GM12878 (cell line): ENCODE measurements around the gene PPFIA4.

Experiments used
- CTCF ChIP-seq, 3 experiments: IDR thresholded peaks in 2 of 3; conservative IDR thresholded peaks in 1 of 3; 2 replicates each; pipeline ENCODE4 v1.5.1; 2011; ENCODE audit warnings: low read depth in 3 of 3, low read length in 3 of 3, mild to moderate bottlenecking in 3 of 3, control low read depth in 2 of 3, moderate library complexity in 2 of 3, inconsistent platforms in 1 of 3, mixed read lengths in 1 of 3; ENCODE audit not compliant: control insufficient read depth in 2 of 3, insufficient read depth in 1 of 3; ENCODE audit errors: extremely low read depth in 1 of 3
- MYC ChIP-seq: IDR thresholded peaks from 2 replicates; pipeline ENCODE4 v1.6.1; 2011; ENCODE audit warnings: mild to moderate bottlenecking, low read length, moderate library complexity, inconsistent platforms; ENCODE audit not compliant: insufficient read depth, insufficient replicate concordance, insufficient read length, severe bottlenecking
- NFYA ChIP-seq: IDR thresholded peaks from 2 replicates; pipeline ENCODE4 v1.6.1; 2011; ENCODE audit warnings: low read depth, mild to moderate bottlenecking, low read length, improper control_type of control experiment, borderline replicate concordance
- NR2C2 ChIP-seq: IDR thresholded peaks from 2 replicates; pipeline ENCODE4 v1.6.1; 2011; ENCODE audit warnings: borderline replicate concordance, low read depth; ENCODE audit not compliant: control insufficient read depth, insufficient read length
- SUZ12 ChIP-seq: fragments of 200-600 bp; sonication (generic); IDR thresholded peaks from one replicate; pipeline ENCODE4 v1.6.1; 2018; ENCODE audit warnings: antibody characterized with exemption, mild to moderate bottlenecking; ENCODE audit not compliant: unreplicated experiment
- TCF7 ChIP-seq: IDR thresholded peaks from 2 replicates; pipeline ENCODE4 v1.6.1; 2014; ENCODE audit warnings: antibody characterized with exemption, borderline replicate concordance

- TF ChIP-seq CTCF (IDR thresholded peaks at IDR 0.05 in 2 of 3, conservative IDR thresholded peaks at IDR 0.05 in 1 of 3; ENCODE audit: control insufficient read depth in 2 of 3, extremely low read depth in 1 of 3, insufficient read depth in 1 of 3, low read depth in 3 of 3, low read length in 3 of 3): no peak
- TF ChIP-seq NFYA: no peak
- no peak for TF ChIP-seq TCF7
- TF ChIP-seq NR2C2: no peak
- no peak for TF ChIP-seq MYC
- no peak for TF ChIP-seq SUZ12
These were observed 95.9 kb downstream of the PPFIA4 start for GRCh38 chr1:203122159-203122558.
